GM12891 (cell line): Measurements from ENCODE around the gene TADA1.

Source experiments
- PAX5 ChIP-seq: IDR thresholded peaks from 2 replicates; pipeline ENCODE4 v1.6.1; 2011; ENCODE audit warnings: low read length, moderate library complexity, mild to moderate bottlenecking; ENCODE audit not compliant: insufficient read depth, severe bottlenecking
- POLR2A ChIP-seq: IDR thresholded peaks from 2 replicates; pipeline ENCODE4 v1.6.1; 2011; ENCODE audit warnings: low read depth, low read length, control low read depth
- POLR2AphosphoS5 ChIP-seq: IDR thresholded peaks from 2 replicates; pipeline ENCODE4 v1.6.1; 2011; ENCODE audit warnings: low read depth, low read length, control low read depth
- POU2F2 ChIP-seq: IDR thresholded peaks from 2 replicates; pipeline ENCODE4 v1.6.1; 2011; ENCODE audit warnings: low read depth, mild to moderate bottlenecking, control low read depth, low read length, moderate library complexity
- SPI1 ChIP-seq: IDR thresholded peaks from 2 replicates; pipeline ENCODE4 v1.6.1; 2011; ENCODE audit warnings: low read depth, low read length, control low read depth
- TAF1 ChIP-seq: IDR thresholded peaks from 2 replicates; pipeline ENCODE4 v1.6.1; 2011; ENCODE audit warnings: low read depth, low read length, control low read depth

GRCh38 chr1:166895766-166896165 is 19.7 kb upstream of the TADA1 start:
- TF ChIP-seq POLR2AphosphoS5, result no peak
- no peak for TF ChIP-seq POLR2A
- no peak for TF ChIP-seq TAF1
- TF ChIP-seq SPI1, result no peak
- no peak for TF ChIP-seq POU2F2
- TF ChIP-seq PAX5, result no peak
